Activated CD4-positive, alpha-beta T cell treated with anti-CD3 and anti-CD28 coated beads, Interleukin-2, amount 50 U/mL, for 24 hours (primary cell): ENCODE measurements around the gene UTP20.

Source experiments
- DNase-seq, 2 donors: peaks; one replicate each; pipeline ENCODE4 v3.0.0-alpha.2; 2020; ENCODE audit warnings: low read depth in 1 of 2, low spot score in 1 of 2

UTP20 gene

DNA sequence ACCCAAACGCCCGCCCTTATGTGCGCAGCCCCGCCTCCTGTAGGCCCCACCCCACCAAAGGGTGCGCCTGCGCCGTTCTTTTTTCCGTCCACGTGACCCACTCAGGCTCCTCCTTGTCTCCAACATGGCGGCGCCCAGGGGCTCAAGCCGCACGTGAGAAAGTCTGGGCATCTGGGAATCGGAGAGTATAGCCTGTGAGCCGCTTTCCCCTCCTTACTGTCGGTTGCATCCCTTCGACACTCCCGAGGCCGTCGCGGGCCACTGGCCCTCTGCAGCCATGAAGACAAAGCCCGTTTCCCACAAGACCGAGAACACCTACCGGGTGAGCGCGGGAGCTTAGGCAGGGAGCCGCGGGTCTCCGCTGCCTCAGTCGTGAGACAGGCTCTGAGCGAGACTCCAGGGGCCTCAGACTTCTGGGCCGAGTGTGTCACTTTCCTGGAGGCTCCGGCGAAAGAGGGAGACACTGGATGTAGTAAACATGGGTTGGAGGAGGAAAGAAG lies at the start of gene UTP20:
UTP20 (plus strand) TSS at position 100 of the 500 bp plus-strand sequence; CDS start at position 278, 178 bp downstream.
- DNase-seq = peak; percentile 93

DNA sequence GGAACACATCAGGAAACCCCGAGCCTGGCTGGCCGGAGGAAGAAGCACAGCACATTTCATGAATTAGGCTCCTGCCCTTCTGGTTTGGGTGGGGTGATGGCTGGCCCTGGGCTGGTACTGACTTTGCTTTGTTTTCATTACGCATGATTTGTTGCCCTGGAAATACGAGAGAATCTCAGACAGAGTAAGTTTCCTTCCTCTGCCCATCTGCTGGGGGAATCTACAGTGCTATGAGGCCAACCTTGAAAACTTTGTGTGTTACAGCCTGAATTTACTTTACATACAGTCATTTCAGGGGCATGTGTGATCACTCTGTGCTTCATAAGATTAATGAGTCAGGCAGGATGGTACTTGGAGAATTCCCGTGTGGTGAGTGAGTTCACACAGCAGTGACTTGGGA lies 49.4 kb upstream of the UTP20 start:
- no peak for DNase-seq

DNA sequence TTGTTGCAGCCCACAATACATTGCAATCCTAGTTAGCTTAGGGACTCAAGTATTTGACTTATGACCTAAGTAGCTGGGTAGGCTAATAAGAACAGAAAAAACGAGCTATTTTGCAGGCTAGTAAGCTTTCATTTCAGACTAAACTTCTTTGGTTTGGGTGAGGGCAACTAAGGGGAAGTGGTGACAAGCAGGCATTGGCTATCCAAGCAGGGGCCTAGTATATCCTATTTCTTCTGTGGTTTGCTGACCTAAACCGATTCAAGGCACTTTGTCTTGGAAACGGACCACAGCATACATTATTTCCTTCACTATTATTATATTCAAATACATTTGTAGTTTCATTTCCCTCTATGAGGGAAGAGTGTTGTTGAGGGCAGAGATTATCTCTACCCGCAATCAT lies 48.3 kb upstream of the UTP20 start:
- DNase-seq = no peak

DNA sequence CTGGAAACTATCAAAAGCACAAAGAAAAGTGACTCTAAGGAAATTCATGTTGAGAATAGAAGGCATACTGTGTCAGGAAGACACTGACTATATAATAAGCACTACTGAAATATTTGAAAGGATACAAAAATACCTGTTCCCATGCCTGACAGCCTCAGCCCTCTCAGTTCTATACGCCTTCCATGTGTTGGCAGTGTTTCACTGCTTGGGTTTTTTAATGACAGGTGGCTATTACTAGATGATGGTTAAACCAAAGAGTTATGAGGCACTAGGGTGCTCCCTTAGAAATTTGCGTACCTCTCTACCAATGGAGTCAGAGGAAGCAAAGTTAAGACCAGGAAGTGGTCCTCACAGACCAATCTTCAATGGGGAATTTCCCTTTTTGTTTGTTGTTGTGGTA lies 44.2 kb upstream of the UTP20 start:
- no peak for DNase-seq

DNA sequence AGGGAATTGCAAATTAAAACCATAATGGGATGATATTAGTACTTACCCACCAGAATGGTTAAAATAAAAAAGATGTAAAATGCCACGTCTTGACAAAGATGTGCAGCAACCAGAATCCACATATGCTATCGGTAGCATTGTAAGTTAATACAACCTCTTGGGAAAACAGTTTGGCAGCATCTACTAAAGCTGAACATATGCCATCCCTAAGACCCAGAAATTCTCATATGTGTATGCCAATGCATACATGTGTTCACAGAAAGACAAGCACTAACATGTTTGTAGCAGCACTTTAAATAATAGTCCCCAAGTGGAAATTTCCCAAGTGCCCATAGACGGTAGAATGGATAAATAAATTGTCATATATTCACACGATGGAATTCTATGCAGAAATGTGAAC lies 41.6 kb upstream of the UTP20 start:
- no peak for DNase-seq

DNA sequence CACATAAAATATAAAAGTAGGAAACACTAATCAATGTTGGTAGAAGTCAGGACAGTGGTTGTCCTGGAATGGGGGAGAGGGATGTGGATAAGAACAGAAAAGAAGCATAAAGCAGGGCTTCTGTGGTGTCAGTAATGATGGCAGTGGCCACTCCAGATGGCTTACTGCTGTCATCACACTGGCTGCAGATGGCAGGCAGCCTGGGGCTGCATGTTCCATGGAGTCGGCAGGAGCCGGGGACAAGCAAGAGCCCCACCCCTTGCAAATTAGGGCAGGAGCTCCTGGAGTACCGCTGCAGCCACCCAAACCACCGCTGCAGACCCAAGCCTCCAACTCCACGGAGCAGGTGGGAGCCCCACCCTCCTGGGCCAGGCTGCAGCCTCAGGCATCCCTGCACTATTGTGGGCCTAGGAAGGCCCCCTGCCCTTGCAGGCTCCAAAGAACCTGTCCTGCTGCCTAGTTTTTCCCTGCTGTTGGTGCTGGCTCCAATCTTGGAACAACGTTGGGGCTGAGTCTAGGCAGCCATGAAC lies 41.0 kb upstream of the UTP20 start:
- DNase-seq = no peak

DNA sequence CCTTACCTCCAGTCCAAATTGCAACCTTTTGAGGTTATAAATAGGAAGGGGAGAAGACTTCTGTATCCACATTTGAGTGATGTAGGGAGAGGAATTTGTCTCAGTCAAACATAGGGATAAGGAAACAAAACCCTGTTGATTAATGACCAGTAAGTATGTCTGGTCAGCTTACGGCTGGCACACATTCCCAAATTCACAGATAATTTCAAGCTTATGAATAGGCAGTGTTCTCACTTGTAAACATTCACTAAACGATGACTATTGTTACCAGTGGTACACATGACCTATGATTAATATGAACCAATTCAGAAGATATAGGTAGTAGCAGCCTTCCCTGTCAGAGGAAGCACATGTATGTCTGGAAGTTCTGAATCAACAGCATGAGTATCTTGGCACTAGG lies 36.8 kb upstream of the UTP20 start:
- no peak for DNase-seq

DNA sequence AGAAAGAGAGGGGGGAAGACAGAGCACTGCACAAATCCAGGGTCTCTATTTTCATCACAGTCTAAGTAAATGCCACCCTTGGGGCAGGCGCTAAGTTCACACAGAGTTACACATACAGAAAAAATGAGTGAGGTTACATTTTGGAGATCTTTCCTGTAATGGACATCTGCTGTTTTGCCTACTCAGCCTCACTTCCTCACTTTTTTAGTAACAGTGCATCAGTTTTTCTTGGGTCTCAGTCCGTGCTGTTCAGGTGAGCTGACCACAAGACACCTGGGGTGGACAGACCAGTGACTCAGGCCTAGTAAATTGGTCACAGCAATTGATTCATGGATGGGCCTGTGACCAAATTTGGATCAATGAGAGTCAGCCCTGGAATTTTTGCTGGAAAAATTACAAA lies 36.3 kb upstream of the UTP20 start:
- no peak for DNase-seq

DNA sequence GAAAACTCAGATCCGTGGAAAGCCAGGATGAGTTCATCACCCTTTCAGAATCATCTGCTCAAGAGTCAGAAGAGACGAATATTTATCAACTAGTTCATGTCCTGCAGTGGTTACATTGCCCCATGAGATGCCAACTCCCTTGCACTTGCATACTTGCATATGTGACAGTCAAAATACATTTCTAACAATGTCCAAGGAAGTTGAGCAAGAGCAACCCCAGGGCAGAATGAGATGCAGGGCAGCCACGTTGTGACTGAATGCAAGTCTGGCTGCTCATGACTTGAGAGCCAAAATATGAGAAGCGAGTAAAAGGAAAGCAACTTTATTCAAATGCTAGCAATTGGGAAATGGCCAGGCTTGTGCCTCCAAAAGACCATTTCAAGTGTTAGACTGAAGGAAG lies 23.6 kb upstream of the UTP20 start:
- DNase-seq = no peak

DNA sequence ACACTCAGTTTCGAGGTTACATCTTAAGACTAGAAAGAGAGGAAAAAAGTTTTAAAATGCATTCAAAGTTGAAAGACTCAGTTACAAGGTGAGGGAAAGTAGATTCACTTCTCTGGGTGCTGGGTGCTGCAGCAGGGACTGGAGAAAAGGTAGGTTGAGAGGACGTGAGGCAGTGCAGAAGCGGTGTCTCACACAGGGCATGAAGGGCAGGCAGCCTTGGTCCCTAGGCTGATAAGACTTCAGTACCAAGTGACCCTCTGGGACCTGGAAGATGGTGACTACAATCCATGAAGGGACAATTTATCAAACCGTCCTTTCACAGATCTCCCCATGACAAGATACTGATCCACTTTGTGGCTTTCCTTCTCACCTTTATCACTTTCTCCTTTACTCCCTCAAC lies 22.5 kb upstream of the UTP20 start:
- DNase-seq = no peak

DNA sequence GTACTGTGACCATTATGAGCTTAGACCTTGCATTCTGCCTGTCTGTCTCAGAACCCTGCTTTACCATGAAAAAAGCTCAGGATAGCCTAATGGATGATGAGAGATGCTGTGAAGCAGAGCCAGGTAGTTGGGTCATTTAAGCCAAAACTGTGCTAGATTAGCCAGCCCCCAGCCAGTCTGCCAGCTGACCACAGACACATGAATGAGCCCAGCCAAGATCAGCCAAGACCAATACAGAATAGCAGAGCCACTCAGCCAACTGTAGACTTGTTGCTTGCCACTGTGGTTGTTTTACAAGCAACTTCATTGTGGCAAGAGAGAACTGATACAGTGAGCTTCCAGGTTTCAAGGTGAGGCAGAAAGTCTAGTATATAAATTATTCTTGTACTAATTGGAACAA lies 12.8 kb upstream of the UTP20 start:
- no peak for DNase-seq

DNA sequence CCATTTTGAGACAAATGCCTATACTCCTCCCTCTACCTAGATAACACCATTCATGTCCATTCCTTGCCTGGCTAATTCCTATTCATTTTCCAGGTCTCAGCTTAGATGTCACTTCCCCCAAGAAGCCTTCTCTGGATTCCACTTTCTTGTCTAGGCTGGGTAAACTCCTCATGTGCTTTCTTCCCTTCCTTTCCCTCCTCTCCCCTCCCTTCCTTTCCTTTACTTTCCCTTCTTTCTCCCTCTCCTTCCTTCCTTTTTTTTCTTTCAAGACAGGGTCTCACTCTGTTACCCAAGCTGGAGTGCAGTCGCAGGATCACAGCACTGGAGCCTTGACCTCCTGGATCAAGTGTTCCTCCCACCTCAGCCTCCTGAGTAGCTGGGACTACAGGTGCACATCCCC lies 3.5 kb upstream of the UTP20 start:
- DNase-seq = no peak

DNA sequence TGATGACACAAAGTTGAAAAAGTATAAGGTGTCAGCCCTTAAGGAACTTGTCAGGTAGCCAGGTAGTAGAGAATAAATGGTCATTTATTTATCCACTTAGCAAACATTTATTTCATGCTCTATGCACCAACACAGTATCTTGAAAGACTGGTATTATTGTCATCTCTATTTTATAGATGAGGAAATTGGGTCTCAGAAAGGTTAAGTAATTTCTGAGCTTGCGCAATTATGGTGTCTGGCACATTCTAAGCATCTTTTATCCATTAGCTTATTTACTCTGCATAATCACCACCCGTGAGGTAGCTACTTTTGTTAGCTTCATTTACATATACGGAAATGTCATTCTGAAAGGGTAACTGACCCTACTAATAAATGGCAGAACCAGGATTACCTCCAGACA lies 2.5 kb upstream of the UTP20 start:
- no peak for DNase-seq

DNA sequence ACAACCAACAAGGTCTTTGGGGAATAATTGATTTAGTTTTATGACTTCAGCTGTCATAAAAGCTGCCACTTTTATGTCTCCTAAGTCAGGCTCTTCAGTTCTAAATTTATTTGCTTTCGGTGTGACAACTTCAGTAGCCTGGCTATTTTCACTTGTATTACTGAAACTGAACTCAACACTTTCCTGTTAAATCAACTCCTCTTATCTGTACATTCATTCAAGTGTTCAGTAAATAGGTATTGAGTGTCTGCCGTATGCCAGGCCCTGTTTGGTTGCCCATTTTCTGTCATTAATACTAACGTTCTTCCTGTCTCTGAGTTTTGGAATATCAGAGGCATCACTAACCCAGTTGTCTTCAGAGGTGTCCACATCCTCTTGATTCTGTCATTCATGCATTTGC lies 7.5 kb downstream of the UTP20 start:
- DNase-seq = no peak

DNA sequence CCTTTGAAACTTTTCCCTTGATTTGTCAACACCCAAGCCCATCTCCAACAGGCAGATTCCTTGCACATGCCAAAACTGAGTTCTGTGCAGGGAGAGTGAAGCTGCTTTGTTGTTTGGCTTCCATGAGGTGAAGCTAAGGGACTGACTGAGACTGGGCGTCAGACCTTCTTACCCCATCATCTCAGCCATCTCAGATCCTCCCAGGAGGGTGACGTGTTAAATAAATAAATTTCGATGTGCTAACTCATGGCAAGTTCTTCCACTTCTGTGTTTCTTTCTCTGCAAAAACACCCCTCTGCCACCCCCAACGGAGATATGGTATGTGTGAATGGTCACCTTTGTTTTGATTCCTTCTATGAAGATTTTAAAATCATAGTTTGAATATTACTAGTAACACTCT lies 17.8 kb downstream of the UTP20 start:
- no peak for DNase-seq

DNA sequence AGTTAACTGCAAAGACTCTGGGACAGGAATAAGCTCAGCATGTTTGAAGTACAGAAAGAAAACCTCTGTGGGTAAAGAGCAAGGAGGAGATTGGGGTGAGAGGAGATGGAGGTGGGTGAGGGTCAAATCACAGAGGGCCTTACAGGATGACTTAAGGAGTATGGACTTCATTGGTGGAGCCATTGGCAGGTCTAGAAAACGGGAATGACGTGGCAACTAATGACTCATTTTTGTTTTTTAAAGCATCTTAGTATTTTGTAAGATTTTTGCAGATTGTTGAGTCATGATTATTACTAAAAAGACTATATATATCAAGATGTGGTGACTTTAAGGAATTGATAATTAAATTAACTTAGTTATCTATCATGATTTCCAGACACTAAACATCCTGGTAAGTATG lies 18.5 kb downstream of the UTP20 start:
- DNase-seq = no peak

DNA sequence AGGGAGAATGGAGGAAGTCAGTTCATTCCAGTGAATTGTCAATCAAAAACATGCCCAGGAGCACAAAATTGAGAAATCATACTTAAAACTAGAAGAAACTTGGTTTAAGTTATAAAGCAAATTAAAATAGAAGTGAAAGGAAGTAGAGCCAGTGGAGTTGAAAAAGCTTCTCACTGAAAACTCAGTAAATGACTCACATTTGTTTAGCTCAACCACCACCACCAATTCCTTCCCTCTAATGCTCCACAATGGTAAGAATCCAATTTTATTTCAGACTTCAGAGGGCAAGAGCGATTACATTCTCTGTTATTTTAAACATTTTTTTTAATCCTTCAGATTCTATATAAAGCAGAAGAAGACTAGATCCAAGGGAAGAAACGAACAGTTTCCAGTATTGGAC lies 19.4 kb downstream of the UTP20 start:
- DNase-seq = no peak

DNA sequence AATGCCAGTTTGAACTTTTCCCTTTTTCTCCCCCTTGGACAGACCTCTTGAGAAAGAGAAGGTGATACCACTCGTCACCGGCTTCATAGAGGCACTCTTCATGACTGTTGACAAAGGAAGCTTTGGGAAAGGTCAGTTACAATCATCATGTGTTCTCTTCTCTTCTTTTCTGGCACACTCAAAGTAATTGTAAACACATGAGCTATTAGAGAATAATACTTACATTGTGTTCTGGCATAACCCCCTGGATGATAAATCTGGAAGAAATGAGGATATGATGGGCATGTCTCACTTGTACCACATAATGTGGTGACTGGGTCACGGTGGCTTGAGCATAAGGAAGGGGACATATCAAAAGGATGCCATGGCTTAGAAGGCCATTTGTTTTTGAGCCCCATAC lies 20.0 kb downstream of the UTP20 start:
- no peak for DNase-seq

DNA sequence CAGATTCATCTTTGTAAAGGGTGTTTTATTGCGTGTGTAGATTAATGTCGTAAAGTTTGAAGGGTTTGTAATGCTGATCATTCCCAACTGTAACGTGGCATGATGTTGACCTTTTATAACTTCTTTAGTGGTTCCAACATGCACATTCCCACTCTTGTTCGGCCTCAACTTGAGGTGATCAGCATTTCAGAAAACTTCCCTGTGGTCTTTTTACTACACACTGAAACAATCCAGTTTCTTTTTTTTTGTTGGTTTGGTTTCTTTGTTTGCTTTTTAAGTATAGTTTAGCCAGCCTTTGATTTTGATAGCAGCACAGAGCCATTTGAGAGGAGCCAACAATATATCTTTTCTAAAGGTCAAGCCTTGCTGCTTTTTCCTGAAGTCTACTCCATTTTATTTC lies 22.8 kb downstream of the UTP20 start:
- no peak for DNase-seq

DNA sequence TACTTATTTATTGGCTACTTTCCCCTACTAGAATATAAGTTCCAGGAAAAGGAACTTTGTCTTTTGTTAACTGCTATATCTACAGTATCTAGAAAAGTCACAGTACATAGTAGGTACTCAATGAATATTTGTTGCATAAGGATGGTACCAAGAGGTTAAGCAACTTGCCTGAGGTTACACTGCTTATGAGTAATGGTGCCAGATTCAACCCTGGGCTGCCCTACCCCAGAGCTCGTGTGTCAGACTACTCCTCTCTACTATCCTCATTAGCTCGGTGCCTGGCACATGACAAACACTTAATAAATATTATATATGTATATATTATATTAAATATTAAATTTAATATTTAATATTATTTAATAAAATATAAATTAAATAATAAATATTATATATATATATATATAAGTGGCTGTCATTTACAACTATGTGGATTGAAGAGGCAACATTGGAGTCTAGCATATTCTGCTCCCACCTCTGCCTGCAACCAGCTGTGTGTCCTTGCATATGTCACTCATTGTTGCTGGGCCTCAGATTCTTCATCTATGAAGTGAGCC lies 25.4 kb downstream of the UTP20 start:
- DNase-seq = no peak

DNA sequence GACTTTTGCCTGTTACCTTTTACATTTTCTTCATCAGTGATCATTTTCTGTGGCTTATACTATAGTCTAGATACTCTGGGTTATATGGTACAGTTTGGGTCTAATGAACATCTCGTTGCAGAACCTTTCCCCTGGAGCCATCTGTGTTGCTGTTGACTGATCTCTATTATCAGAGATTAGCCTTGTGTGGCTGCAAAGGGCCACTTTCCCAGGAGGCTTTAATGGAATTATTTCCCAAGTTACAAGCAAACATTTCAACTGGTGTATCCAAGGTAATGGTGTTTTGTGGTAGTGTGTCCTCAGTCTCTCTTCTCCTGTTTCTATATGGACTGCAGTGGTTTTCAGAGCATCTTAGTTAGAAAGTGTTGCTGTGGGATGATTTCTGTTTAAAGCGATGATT lies 25.9 kb downstream of the UTP20 start:
- no peak for DNase-seq

DNA sequence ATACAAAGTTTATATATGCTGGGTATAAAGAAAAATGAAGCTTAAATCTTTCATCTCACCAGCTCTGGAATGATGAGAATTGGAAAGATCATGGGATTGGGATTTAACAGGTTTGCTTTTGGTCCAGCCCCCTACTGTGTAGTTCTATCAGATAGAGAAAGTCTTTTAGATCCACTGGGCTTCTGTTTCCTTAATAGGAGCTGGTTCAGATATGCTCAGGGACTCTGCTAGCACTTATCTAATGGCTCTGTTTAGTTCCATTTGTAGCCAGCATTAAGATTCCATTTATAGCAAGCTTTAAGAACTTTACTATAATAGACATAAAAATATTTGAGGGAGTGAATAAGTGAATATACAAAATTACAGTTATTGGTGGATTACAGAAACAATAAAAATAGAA lies 42.6 kb downstream of the UTP20 start:
- DNase-seq = no peak

DNA sequence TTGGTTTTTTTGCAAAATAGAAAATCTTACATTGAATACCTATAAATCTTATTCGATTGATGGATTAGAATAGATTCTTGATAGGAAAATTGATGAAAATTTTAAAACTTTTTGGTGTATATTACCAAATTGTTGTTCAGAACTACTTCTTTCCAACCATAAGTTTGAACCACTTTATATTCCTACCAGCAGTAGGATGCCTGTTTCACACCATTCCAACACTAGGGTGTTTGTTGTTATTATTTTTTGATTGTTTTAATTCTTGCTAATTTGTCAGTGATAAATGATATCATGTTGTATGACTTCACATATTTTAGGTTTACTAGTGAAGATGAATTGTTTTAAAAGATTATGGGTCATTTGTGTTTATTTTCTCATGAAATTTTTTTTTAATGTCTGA lies 43.4 kb downstream of the UTP20 start:
- no peak for DNase-seq

DNA sequence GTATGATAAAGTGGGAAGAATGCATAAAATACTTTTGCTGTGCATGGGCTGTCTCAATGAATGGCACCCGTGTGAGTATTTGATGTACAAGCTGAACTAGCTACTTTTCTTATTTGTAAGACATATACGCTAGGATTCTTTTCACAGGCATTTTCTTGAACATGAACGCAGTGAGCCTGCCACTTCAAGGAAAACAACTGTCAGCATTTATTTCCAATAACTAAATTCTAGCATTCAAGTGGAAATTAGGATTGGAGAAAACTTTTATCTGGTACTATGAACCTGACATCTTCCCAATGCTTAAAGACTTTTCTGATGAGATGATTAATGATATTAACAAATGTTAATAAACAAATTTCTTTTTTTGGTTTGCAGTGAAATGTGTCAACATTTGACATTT lies 45.7 kb downstream of the UTP20 start:
- DNase-seq = no peak
